ENCODE measurements around the gene TNFRSF4. TPM values are rescaled to one million over a fixed set of nuclear protein-coding genes. Genes with fewer than 3 reads are reported as not detected.

The TNFRSF4 gene
- total and polyA plus RNA-seq, 9 of the 15 experiments (the other 6 are each of a cell fraction or from before 2014, with no cell fraction given): 0.07 to 0.44 (median 0.19) TPM; not detected in 5

DNA sequence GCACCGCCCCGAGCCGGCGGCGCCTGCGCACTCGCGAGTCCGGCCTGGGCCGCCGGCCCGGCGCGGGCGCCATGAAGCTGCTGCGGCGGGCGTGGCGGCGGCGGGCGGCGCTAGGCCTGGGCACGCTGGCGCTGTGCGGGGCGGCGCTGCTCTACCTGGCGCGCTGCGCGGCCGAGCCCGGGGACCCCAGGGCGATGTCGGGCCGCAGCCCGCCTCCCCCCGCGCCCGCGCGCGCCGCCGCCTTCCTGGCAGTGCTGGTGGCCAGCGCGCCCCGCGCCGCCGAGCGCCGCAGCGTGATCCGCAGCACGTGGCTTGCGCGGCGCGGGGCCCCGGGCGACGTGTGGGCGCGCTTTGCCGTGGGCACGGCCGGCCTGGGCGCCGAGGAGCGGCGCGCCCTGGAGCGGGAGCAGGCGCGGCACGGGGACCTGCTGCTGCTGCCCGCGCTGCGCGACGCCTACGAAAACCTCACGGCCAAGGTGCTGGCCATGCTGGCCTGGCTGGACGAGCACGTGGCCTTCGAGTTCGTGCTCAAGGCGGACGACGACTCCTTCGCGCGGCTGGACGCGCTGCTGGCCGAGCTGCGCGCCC, 18.3 kb upstream of the TNFRSF4 start, which contains the start of gene B3GALT6 (continued):
- TF ChIP-seq, protein P1, sequence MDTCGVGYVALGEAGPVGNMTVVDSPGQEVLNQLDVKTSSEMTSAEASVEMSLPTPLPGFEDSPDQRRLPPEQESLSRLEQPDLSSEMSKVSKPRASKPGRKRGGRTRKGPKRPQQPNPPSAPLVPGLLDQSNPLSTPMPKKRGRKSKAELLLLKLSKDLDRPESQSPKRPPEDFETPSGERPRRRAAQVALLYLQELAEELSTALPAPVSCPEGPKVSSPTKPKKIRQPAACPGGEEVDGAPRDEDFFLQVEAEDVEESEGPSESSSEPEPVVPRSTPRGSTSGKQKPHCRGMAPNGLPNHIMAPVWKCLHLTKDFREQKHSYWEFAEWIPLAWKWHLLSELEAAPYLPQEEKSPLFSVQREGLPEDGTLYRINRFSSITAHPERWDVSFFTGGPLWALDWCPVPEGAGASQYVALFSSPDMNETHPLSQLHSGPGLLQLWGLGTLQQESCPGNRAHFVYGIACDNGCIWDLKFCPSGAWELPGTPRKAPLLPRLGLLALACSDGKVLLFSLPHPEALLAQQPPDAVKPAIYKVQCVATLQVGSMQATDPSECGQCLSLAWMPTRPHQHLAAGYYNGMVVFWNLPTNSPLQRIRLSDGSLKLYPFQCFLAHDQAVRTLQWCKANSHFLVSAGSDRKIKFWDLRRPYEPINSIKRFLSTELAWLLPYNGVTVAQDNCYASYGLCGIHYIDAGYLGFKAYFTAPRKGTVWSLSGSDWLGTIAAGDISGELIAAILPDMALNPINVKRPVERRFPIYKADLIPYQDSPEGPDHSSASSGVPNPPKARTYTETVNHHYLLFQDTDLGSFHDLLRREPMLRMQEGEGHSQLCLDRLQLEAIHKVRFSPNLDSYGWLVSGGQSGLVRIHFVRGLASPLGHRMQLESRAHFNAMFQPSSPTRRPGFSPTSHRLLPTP (IDR thresholded peaks at IDR 0.05; ENCODE audit: borderline replicate concordance, extremely low read depth, insufficient read length): no peak
- TF ChIP-seq, protein P2, sequence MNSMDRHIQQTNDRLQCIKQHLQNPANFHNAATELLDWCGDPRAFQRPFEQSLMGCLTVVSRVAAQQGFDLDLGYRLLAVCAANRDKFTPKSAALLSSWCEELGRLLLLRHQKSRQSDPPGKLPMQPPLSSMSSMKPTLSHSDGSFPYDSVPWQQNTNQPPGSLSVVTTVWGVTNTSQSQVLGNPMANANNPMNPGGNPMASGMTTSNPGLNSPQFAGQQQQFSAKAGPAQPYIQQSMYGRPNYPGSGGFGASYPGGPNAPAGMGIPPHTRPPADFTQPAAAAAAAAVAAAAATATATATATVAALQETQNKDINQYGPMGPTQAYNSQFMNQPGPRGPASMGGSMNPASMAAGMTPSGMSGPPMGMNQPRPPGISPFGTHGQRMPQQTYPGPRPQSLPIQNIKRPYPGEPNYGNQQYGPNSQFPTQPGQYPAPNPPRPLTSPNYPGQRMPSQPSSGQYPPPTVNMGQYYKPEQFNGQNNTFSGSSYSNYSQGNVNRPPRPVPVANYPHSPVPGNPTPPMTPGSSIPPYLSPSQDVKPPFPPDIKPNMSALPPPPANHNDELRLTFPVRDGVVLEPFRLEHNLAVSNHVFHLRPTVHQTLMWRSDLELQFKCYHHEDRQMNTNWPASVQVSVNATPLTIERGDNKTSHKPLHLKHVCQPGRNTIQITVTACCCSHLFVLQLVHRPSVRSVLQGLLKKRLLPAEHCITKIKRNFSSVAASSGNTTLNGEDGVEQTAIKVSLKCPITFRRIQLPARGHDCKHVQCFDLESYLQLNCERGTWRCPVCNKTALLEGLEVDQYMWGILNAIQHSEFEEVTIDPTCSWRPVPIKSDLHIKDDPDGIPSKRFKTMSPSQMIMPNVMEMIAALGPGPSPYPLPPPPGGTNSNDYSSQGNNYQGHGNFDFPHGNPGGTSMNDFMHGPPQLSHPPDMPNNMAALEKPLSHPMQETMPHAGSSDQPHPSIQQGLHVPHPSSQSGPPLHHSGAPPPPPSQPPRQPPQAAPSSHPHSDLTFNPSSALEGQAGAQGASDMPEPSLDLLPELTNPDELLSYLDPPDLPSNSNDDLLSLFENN (IDR thresholded peaks at IDR 0.05; ENCODE audit: low read depth in 2 of 2, low read length in 2 of 2): no peak
- TF ChIP-seq, protein P3, sequence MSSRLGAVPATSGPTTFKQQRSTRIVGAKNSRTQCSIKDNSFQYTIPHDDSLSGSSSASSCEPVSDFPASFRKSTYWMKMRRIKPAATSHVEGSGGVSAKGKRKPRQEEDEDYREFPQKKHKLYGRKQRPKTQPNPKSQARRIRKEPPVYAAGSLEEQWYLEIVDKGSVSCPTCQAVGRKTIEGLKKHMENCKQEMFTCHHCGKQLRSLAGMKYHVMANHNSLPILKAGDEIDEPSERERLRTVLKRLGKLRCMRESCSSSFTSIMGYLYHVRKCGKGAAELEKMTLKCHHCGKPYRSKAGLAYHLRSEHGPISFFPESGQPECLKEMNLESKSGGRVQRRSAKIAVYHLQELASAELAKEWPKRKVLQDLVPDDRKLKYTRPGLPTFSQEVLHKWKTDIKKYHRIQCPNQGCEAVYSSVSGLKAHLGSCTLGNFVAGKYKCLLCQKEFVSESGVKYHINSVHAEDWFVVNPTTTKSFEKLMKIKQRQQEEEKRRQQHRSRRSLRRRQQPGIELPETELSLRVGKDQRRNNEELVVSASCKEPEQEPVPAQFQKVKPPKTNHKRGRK (tag; IDR thresholded peaks at IDR 0.05): no peak
- TF ChIP-seq WHSC1 (IDR thresholded peaks at IDR 0.05; ENCODE audit: low read length) (no peak), TGIF2 (CRISPR knock-in tag; IDR thresholded peaks at IDR 0.05) (no peak), BMI1 (IDR thresholded peaks at IDR 0.05; ENCODE audit: low read length) (no peak), TARDBP (IDR thresholded peaks at IDR 0.05) (no peak), STAT5B (CRISPR knock-in tag; IDR thresholded peaks at IDR 0.05) (no peak)
- TF ChIP-seq, protein P4, sequence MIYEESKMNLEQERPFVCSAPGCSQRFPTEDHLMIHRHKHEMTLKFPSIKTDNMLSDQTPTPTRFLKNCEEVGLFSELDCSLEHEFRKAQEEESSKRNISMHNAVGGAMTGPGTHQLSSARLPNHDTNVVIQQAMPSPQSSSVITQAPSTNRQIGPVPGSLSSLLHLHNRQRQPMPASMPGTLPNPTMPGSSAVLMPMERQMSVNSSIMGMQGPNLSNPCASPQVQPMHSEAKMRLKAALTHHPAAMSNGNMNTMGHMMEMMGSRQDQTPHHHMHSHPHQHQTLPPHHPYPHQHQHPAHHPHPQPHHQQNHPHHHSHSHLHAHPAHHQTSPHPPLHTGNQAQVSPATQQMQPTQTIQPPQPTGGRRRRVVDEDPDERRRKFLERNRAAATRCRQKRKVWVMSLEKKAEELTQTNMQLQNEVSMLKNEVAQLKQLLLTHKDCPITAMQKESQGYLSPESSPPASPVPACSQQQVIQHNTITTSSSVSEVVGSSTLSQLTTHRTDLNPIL (CRISPR knock-in tag; IDR thresholded peaks at IDR 0.05): no peak
- TF ChIP-seq, protein P5, sequence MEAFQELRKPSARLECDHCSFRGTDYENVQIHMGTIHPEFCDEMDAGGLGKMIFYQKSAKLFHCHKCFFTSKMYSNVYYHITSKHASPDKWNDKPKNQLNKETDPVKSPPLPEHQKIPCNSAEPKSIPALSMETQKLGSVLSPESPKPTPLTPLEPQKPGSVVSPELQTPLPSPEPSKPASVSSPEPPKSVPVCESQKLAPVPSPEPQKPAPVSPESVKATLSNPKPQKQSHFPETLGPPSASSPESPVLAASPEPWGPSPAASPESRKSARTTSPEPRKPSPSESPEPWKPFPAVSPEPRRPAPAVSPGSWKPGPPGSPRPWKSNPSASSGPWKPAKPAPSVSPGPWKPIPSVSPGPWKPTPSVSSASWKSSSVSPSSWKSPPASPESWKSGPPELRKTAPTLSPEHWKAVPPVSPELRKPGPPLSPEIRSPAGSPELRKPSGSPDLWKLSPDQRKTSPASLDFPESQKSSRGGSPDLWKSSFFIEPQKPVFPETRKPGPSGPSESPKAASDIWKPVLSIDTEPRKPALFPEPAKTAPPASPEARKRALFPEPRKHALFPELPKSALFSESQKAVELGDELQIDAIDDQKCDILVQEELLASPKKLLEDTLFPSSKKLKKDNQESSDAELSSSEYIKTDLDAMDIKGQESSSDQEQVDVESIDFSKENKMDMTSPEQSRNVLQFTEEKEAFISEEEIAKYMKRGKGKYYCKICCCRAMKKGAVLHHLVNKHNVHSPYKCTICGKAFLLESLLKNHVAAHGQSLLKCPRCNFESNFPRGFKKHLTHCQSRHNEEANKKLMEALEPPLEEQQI (IDR thresholded peaks at IDR 0.05): no peak
- TF ChIP-seq, protein P6, sequence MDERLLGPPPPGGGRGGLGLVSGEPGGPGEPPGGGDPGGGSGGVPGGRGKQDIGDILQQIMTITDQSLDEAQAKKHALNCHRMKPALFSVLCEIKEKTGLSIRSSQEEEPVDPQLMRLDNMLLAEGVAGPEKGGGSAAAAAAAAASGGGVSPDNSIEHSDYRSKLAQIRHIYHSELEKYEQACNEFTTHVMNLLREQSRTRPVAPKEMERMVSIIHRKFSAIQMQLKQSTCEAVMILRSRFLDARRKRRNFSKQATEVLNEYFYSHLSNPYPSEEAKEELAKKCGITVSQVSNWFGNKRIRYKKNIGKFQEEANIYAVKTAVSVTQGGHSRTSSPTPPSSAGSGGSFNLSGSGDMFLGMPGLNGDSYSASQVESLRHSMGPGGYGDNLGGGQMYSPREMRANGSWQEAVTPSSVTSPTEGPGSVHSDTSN (CRISPR knock-in tag; IDR thresholded peaks at IDR 0.05; ENCODE audit: low read depth): no peak
- TF ChIP-seq, protein P6 (tag; conservative IDR thresholded peaks at IDR 0.05; ENCODE audit: low read depth): no peak

Measured in K562 (cell line).